CD4-positive, alpha-beta T cell treated with Interleukin-6 at 100 ng/mL for 8 hours (primary cell): ENCODE data around the gene TAC4.
A peak's percentile ranks its signal among the peaks of the same experiment; 100 is the strongest.

Experiments
- DNase-seq: peaks from one replicate; pipeline ENCODE4 v3.0.0-alpha.2; 2020; ENCODE audit warnings: mixed read lengths, low spot score

TAC4 gene

DNA sequence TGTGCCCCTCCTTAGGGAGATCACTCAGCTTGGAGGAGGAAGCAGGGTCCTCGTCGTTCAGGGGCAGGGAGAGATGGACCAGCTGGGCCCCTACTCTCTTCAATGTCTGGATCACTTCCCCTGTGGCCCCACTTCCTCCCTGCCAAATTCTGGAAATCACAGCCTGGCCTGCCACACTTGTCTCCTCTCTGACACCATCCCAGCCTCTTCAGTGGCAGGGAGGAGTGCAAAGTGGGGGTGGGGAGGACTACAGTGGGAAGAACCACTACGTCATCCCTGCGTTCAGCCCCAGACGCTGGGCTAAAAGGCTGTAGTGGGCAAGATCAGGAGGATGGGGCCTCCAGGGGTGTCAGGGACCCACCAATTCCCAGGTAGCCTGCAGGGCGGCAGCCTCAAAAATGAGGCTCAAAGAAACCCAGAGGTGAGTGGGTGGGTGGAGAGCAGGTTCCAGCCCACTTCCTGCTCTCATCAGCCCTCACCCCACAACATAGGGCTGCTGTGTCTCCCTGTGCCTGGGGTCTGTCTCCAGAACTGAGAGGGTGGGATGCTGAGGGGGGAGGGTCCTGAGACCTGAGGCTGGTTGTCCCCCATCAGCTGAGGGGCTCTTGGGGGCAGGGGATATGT, 25.0 kb upstream of the TAC4 start:
- no peak for DNase-seq

- DNase-seq: no peak
Observed at GRCh38 chr17:49871211-49871610, 23.3 kb upstream of the TAC4 start.

- DNase-seq: no peak
Observed at GRCh38 chr17:49870298-49870697, 22.4 kb upstream of the TAC4 start.

DNA sequence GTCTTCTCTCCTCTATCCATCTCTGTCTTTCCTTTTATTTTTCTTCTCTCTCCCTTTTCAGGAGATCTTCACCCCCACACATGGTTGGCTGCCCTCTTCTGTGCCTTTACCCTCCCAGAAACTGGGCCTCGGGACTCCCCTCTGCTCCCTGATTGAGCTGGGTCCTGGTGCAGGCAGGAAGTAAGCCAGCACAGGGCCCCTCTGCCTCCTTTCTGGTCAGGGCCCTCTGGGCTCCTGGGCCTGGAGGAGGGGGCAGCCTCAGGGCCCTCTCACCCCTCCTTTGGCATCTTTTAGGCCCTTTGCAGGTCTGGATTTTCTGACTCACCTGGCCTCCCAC, 21.1 kb upstream of the TAC4 start:
- DNase-seq: no peak

GRCh38 chr17:49866882-49867413, 19.1 kb upstream of the TAC4 start:
- no peak for DNase-seq

DNA sequence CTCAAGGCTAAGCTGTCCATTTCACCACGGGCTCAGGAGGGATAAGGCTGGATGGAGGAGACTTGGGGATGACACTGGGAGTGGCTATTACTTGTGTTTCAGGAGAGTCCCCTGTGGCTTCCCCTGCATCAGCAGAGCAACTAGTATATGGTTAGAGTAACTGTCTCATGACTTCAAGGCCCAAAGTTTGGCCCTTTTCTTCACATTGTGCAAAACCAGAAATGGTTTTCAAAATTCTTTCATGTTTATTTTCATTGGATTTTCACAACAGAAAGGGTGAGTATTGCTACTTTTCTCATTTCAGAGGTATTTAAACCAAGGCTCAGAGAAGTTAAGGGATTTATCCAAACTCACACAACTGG, 18.1 kb upstream of the TAC4 start:
- DNase-seq: no peak

- DNase-seq: no peak
Observed at GRCh38 chr17:49862781-49863331, 15.0 kb upstream of the TAC4 start.

DNA sequence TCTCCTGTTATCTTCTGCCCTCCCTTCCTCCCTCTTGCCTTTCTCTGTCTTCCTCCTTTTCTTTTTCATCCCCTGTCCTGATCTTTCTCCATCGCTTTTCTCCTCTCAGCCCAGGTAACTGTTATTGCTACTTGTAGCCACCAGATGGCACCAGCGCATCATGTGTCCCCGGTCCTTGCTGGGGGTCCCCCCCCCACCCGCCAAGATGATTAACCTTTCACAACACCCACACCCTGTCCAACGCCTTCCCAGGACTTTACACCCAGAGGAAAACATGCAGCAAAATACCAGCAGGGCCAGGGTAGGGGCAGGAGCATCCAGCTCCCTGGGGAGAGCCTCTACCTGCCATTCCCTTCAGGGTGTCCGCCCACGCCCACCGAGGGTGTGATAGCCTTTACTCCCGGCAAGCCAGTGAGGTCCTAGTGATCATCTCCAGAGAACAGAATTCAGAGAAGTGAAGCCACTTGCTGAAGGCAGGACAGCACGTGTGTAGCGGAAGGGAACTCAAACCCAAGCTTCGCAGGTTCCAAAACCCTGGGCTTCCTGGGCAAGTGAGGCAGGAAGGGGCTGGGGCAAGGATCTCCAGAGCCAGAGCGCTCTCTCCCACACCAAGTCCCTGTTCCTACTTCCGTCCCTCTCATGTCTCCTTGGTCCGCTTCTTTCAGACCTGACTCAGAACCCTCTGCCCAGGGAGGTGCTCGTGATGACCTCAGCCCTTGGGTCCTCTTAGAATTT, 13.4 kb upstream of the TAC4 start:
- DNase-seq: peak; percentile 41

DNA sequence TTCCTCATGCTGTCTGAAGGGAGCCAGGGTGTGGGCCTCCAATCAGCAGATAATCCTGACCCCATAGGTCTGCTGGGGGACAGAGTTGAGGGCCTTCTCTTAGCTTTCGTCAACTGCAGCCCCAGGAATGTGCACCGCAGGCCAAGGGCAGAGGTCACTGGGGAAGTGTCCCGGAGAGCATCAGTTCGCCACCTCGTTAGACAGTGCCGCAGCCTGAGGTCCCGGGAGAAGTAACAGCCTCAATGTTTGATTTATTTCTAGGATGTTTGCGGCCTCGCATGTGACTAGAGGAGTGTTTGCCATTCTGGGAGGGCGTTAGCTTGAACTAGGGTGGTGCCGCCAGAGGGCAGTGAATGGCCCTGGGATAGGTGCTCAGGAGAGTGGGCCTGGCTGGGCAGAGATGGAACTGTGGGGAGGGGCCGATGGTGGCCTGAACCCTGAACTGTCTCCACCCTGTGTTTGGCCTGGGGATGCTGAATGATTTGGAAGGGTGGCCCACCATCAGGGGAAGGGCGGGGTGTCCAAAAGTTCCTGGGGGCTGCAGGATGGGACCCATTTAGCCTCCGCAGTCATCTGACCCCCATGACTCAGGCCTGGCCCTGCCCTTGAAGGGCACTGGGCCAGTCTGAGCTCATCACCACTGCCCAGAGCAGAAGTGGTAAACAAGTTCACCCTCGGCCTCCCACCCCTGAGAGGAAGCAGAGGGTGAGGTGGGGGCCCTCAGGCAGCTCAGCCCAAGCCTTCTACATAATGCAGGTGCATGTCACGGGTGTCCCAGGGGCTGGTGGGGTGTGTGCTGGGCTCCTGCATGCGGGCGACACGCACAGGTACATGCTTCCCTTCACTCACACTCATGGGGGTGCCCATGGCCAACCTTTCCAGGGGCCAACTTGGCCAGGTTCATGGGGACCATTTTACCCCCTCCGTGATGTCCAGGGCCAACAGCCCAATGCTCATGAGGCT, 12.4 kb upstream of the TAC4 start:
- DNase-seq: no peak

DNA sequence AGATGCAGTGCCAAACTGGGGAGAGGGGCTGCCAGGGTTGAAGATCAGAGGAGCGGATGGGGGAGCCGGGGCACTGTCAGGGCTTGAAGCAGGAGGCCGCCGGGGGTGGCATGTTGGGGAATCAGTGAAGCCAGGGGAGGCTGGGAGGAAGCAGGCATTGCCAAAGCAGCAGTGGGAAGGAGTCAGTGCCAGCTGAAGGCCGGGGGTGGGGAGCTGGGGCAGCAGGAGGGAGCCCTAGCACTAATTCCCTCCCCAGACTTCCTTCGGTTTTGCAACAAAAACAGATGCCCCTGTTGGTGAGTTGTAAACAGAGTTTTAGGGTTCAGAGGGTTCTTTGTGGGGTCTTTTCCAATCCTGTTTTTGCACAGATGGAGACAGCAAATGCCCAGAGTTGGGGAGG, 10.9 kb upstream of the TAC4 start:
- no peak for DNase-seq

- no peak for DNase-seq
Observed at GRCh38 chr17:49854126-49854525, 6.3 kb upstream of the TAC4 start.

DNA sequence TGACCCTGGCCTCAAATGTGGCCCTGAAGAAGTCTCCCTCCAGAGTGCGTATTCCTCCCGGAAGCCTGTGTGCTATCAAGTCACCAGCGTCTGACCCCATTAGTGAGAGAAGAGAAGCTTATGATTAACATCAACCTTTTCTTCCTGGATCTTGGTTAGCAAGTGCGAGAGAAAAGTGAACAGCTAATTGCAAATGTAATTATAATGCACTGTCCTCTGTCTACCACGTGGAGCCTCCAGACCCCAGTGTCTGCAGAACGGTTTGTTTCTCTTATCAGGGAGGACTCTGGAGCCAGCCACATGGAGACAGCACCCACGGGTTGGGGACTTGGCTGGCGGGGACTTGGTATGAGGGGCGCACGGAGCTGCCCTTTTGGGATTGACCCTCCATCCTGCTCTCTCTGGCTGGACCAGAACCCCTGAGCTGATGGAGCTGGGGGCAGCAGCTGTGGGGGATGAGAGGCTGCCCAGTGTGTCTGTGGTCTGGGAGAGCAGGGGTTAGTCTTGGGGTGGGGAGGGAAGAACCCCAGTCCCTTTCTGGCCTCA, 5.7 kb upstream of the TAC4 start:
- DNase-seq: no peak

- DNase-seq: peak; percentile 61
Observed at GRCh38 chr17:49851387-49852291, 3.8 kb upstream of the TAC4 start.

DNA sequence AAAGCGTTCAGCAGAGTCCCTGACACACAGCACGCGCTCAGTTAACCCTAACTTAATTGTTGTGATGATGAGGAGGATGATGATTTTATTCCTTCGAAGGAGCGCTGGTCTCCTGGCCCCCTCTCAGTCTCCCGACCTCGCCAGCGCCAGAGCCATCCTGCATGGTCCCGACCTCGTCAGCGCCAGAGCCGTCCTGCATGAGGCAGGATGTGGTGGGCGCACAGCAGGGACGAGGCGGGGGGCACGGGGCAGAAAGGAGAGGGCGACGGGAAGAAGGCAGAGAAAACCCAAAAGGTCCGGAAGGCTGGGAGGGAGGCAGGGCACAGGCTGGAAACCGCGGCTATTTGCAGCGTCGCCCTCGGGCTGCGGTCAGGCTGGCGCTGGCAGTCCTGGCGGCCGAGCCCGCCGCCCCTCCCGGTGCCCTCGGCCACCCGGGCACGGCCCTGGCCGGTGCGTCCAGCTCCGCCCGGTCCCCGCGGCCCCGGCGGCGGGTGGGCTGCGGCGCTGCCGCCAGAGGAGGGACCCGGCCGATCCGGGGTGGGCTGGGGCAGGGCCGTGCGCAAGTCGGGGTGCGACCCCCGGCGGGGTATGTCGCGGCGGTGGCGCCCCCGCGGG, 3.0 kb upstream of the TAC4 start:
- peak; percentile 3 for DNase-seq

GRCh38 chr17:49850218-49850610, 2.3 kb upstream of the TAC4 start:
- no peak for DNase-seq

DNA sequence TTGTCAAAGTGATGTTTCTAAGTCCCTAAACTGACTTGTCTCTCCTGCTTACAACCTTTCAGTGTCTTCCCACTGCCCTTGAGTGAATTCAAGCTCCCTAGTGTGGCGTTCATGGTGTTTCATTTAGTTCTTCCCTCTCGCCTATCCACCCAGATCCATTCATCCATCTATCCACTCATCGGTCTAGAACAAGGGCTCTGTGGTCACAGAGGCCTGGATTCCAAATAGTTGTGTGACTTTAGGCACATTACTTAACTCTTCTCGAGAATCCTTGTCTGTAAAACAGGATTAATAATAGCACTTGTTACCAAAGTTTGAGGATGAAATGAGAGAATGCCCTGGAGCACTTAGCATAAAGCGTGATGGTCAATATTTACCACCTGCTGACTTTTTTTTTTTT, 870 bp upstream of the TAC4 start:
- DNase-seq: no peak

DNA sequence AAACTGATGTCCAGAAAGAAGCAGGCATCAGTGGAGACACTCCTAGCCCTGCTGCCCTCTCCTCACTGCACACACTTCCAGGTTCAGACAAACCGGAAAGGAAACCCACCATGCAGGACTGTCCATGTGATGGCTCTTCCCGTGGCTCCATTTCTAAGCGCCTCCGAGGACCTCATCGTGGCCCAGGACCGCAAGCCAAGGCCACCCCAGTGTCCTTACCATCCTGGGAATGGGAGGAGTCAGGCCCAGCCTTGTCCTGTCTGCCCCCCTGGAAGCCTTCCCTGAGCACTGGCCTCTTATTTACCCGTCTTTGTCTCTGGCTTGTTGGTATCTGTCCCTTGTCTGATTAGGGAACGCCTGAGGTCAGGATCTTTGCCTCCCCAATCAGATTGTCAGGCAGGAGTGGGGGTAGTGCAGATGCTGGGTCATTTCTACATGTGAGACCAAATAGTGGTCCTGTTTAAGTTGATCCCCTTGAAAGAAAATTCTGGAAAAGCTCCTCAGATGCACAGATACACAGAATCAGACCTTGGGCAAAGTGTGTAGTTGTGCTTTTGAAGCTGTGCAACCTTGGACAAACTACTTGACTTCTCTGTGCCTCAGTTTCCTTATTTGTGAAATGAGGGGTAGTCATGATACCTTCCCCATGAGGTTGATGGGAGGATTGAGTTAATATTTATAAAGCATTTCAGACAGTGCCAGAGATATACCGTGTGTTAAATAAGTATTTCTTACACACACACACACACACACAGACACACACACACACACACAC, 744 bp downstream of the TAC4 start:
- no peak for DNase-seq

GRCh38 chr17:49845321-49845720, 2.5 kb downstream of the TAC4 start:
- no peak for DNase-seq

- DNase-seq: peak; percentile 11
Observed at GRCh38 chr17:49843774-49844350, 4.0 kb downstream of the TAC4 start.
